Body of pancreas (tissue), 4 donors: ENCODE data around the gene NT5E. TPM values are rescaled to one million over a fixed set of nuclear protein-coding genes. Genes with fewer than 3 reads are reported as not detected.

Experiments used
- ATAC-seq: fragments of 150-250 bp; one replicate; pipeline ENCODE4 v1.9.1; 2016
- DNase-seq, 4 donors: peaks; one replicate each; pipeline ENCODE4 v3.0.0-alpha.2; 2019
- H3K27ac ChIP-seq, 4 donors: fragments of 200-600 bp; sonication (generic); 1 replicate in 3 of 4; 2 replicates in 1 of 4; pipeline versions ENCODE4 v1.5.1 to v1.6.1; 2016 to 2019; ENCODE audit warnings: mild to moderate bottlenecking in 1 of 4, mixed read lengths in 1 of 4, moderate library complexity in 1 of 4
- H3K27me3 ChIP-seq, 2 donors: fragments of 200-600 bp; sonication (generic); one replicate each; pipeline ENCODE4 v1.6.0; 2016; ENCODE audit warnings: mild to moderate bottlenecking in 1 of 2
- H3K36me3 ChIP-seq, 2 donors: fragments of 200-600 bp; sonication (generic); replicated peaks in 1 of 2; 2 replicates each; pipeline ENCODE4 v1.5.1; 2016; ENCODE audit warnings: low read depth in 2 of 2; ENCODE audit not compliant: insufficient read depth in 1 of 2
- H3K4me1 ChIP-seq: fragments of 200-600 bp; sonication (generic); one replicate; pipeline ENCODE4 v1.6.0; 2016
- H3K4me3 ChIP-seq, 2 donors: fragments of 200-600 bp; sonication (generic); 1 replicate in 1 of 2; 2 replicates in 1 of 2; pipeline ENCODE4 v1.5.1; 2016 to 2019
- H3K9me3 ChIP-seq, 3 donors: fragments of 200-600 bp; sonication (generic); 1 replicate in 2 of 3; 2 replicates in 1 of 3; pipeline ENCODE4 v1.5.1; 2016
- POLR2A ChIP-seq, 3 donors: fragments of 450-650 bp; IDR thresholded peaks; one replicate each; pipeline ENCODE4 v1.6.1; 2016; ENCODE audit warnings: antibody characterized with exemption in 3 of 3, mild to moderate bottlenecking in 2 of 3
- WGBS, 2 donors: methylation state at CpG; one replicate each; pipeline ENCODE4 v1.1.5; 2017; 5-methylcytosine and 5-hydroxymethylcytosine counted together
- intact Hi-C: fragments of 100-400 bp; cut with DNase I; formaldehyde crosslinking; loops from one replicate; pipeline ENCODE4 v1.15.1; 2023
- total RNA-seq, 2 donors: library from RNA; depleted of rRNA; stranded (reverse); fragments of >200 nt; gene quantifications; one replicate each; pipeline ENCODE4 v1.1.0, GENCODE V29; 2016
- TF ChIP-seq, protein P1 (sequence below), 7 experiments: fragments of 450-650 bp in 4 of 7; fragments of 200-600 bp in 3 of 7; sonication (generic) in 3 of 7; IDR thresholded peaks; one replicate each; pipeline ENCODE4 v1.5.1; 2016 to 2019; ENCODE audit warnings: antibody characterized with exemption in 7 of 7

NT5E gene
- total RNA-seq, 2 donors from 2014 or later, result 3.1 to 4.0 TPM

DNA sequence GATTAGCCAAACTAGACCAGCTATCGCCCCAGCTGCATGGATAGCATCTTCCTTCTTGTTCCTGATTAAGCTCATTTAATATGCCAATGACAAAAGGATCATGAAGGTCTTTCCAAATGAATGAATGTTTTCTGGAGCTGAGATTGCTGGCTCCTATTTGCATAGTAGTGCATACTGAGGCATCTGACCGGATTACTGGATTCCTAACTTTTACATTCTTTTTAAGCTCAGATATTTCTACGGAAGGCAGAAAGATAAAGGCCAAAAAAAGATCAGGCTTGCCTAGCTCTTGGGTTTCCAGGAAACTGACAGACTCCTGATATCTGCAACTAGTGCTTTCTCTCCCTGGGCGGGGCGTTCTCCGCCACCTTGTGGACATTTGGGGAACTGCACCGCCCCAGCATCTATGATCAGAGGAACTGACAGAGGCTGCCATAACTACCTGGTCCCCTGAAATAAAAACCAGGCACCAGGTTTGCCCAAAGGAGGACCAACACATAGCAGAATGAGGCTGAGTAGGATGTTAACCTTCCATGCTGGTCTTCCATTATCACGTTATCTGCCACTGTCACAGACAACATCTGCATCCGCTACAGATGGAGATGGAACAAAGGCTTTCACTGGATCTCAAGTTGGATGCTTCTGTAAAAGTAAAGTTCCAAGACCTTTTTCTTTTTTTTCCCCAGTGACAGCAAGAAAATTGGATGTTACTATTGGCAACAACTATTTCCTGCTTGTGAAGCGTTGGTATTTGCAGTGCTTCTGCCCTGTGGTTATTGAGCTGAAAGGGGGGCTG is 33.2 kb downstream of the NT5E start:
- WGBS, 2 donors, result 22% methylated on average over 10 of the region's 10 CpGs
- H3K27ac ChIP-seq, result no peak overlapping the region

DNA sequence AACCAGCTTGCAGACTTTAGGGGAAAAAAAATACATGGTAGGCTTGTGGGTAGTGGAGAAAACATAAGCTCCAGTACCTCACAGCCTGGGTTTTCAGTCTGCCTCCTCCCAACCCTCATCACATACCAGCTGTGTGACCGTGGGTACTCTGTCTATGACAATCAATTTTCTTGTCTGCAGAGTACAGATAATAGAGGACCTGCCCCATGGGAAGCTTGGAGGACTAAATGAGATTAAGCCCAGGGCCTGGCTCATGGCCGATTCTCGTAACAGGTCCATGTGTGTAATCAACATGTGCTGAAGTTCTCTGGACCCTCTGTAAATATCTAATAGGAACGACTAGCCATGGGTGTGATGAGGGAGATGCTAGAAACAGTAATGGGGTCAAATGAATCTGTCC is 34.0 kb downstream of the NT5E start:
- WGBS, 2 donors, result 23% methylated on average over 4 of the region's 4 CpGs
- H3K27ac ChIP-seq, result no peak overlapping the region
- TF ChIP-seq, protein P1, sequence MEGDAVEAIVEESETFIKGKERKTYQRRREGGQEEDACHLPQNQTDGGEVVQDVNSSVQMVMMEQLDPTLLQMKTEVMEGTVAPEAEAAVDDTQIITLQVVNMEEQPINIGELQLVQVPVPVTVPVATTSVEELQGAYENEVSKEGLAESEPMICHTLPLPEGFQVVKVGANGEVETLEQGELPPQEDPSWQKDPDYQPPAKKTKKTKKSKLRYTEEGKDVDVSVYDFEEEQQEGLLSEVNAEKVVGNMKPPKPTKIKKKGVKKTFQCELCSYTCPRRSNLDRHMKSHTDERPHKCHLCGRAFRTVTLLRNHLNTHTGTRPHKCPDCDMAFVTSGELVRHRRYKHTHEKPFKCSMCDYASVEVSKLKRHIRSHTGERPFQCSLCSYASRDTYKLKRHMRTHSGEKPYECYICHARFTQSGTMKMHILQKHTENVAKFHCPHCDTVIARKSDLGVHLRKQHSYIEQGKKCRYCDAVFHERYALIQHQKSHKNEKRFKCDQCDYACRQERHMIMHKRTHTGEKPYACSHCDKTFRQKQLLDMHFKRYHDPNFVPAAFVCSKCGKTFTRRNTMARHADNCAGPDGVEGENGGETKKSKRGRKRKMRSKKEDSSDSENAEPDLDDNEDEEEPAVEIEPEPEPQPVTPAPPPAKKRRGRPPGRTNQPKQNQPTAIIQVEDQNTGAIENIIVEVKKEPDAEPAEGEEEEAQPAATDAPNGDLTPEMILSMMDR (IDR thresholded peaks at IDR 0.05), result no peak
- TF ChIP-seq POLR2A (IDR thresholded peaks at IDR 0.05), result no peak
- ATAC-seq (no peak), DNase-seq (no peak)
- no peaks in the 10 kb centered on the region for H3K36me3 ChIP-seq
- no peak overlapping the region for H3K4me3 ChIP-seq
- peaks cover 5% of the 10 kb centered on the region for H3K4me1 ChIP-seq
- H3K27me3 ChIP-seq, result no peaks in the 10 kb centered on the region
- H3K9me3 ChIP-seq, result no peaks in the 10 kb centered on the region
- intact Hi-C loops, result loop anchor here (5.0 kb wide), 1 partner anchor 132 kb away; no protein-coding TSS in a partner anchor

More for the DNA sequence above, 33.2 kb downstream of the NT5E start:
- peak; percentile 76 to 87 (median 82) for DNase-seq
- peak; percentile 92 for ATAC-seq
- no peak for TF ChIP-seq POLR2A (IDR thresholded peaks at IDR 0.05)
- TF ChIP-seq, protein P1 (IDR thresholded peaks at IDR 0.05), result peak; percentile 94 to 100 (median 97)
- H3K4me1 ChIP-seq, result peaks cover 5% of the 10 kb centered on the region
- no peaks in the 10 kb centered on the region for H3K36me3 ChIP-seq
- intact Hi-C loops, result loop anchor here (5.0 kb wide), 1 partner anchor 131 kb away; no protein-coding TSS in a partner anchor
- H3K9me3 ChIP-seq, result no peaks in the 10 kb centered on the region
- no peaks in the 10 kb centered on the region for H3K27me3 ChIP-seq
- H3K4me3 ChIP-seq, result no peak overlapping the region

DNA sequence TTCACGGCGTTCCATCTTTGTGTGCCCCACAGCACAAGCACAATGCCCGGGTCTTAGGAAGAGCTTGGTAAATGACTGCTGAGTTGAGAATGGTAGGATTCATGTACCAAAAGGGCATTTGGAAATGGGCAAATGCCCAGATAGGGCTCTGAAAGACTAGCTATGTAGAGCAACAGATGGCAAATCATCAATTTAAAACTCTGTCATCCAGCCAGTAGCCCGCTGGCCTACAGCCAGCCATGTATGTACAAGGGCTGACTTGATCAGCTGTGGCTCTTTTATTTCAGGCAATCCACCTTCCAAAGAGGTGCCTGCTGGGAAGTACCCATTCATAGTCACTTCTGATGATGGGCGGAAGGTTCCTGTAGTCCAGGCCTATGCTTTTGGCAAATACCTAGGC is 35.1 kb downstream of the NT5E start:
- intact Hi-C loops, result loop anchor here (5.0 kb wide), 1 partner anchor 133 kb away; no protein-coding TSS in a partner anchor
- no peak for ATAC-seq

DNA sequence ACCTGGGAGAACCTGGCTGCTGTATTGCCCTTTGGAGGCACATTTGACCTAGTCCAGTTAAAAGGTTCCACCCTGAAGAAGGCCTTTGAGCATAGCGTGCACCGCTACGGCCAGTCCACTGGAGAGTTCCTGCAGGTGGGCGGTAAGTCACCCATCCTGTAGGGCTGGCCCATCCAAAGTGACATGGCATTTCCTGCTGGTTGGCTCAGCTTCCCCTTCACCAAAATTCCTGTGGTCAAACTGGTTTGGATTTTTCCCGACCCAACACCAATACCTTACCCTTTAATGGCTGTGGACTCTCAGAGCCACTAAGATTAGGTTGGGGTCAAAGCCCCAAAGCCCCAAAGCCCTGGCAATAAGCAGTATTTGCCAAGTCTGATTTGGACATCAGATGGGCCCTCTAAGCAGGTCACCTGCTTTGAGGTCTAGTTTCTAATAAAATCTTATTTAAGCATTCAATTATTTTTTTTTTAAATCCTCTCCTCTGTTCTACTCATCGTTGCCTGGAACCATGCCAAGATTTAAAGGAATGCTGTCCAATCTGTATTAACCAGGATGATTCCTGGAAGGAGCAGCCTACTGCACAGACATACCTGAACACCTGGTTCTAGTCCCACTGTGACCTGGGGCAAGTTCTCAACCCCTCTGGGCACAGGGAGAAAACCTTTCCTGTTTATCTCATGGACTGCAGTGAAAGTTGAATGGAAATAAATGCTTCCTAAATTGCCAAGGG is 40.8 kb downstream of the NT5E start:
- DNase-seq (no peak), ATAC-seq (no peak)
- no peak for TF ChIP-seq POLR2A (IDR thresholded peaks at IDR 0.05)
- TF ChIP-seq, protein P1 (IDR thresholded peaks at IDR 0.05), result no peak
- Histone ChIP-seq H3K27ac (no peak overlapping the region), H3K4me3 (no peak overlapping the region), H3K27me3 (no peaks in the 10 kb centered on the region), H3K4me1 (no peaks in the 10 kb centered on the region), H3K36me3 (no peaks in the 10 kb centered on the region), H3K9me3 (no peaks in the 10 kb centered on the region)
- intact Hi-C loops, result no loop called here
- 71 to 74% methylated on average over 6 of the region's 6 CpGs for WGBS, 2 donors

More for the DNA sequence above, 35.1 kb downstream of the NT5E start:
- H3K9me3 ChIP-seq, result no peaks in the 10 kb centered on the region
- H3K27ac ChIP-seq, result no peak overlapping the region
- H3K4me1 ChIP-seq, result peaks cover 5% of the 10 kb centered on the region
- DNase-seq, result peak in 1 of 4 donors; percentile 47
- no peak overlapping the region for H3K4me3 ChIP-seq
- no peaks in the 10 kb centered on the region for H3K27me3 ChIP-seq
- TF ChIP-seq, protein P1 (IDR thresholded peaks at IDR 0.05), result no peak
- H3K36me3 ChIP-seq, result no peaks in the 10 kb centered on the region
- WGBS, 2 donors, result 85 to 93% methylated on average over 5 of the region's 5 CpGs
